OCI-LY7 (cell line): ENCODE data around the gene EYA2. TPM values are rescaled to one million over a fixed set of nuclear protein-coding genes. Genes with fewer than 3 reads are reported as not detected.

Source experiments
- BruUV-seq: library from RNA; stranded (reverse); fragments of 400-500 nt; replicated peaks from 2 replicates; lab custom pipeline; 2021; lab: Mats Ljungman, UMichigan
- CTCF ChIA-PET: fragments of 300-600 bp; sonication (Branson Sonifier 250); formaldehyde crosslinking; loops from one replicate; lab custom pipeline; 2022; ENCODE audit warnings: antibody characterized with exemption; ENCODE audit not compliant: unreplicated experiment; lab: Charles Lee
- POLR2A ChIA-PET: fragments of 300-600 bp; sonication (Branson Sonifier 250); formaldehyde crosslinking; loops from one replicate; lab custom pipeline; 2022; ENCODE audit warnings: antibody characterized with exemption; lab: Charles Lee
- DNase-seq: peaks from one replicate; pipeline ENCODE4 v3.0.0-alpha.2; 2015; ENCODE audit warnings: low spot score
- H2AFZ ChIP-seq: fragments of 200-600 bp; sonication (generic), shearing (Covaris generic); 2 replicates; pipeline ENCODE4 v1.6.1; 2014; ENCODE audit warnings: mild to moderate bottlenecking, antibody characterized with exemption, low read length, moderate library complexity
- H3K27ac ChIP-seq: fragments of 200-600 bp; sonication (generic); 2 replicates; pipeline ENCODE4 v1.5.1; 2014; ENCODE audit warnings: mixed run types, low read depth, mild to moderate bottlenecking, moderate library complexity, low read length, inconsistent platforms; ENCODE audit not compliant: poor library complexity, severe bottlenecking
- H3K36me3 ChIP-seq: fragments of 200-600 bp; sonication (generic); 2 replicates; pipeline ENCODE4 v1.6.1; 2014; ENCODE audit warnings: mild to moderate bottlenecking, antibody characterized with exemption, low read length, moderate library complexity, mixed read lengths; ENCODE audit not compliant: insufficient read depth
- H3K4me1 ChIP-seq: fragments of 200-600 bp; sonication (generic); 2 replicates; pipeline ENCODE4 v1.5.1; 2014; ENCODE audit warnings: mild to moderate bottlenecking, low read length; ENCODE audit not compliant: insufficient read depth, poor library complexity, severe bottlenecking
- H3K4me2 ChIP-seq: fragments of 200-600 bp; sonication (generic); 2 replicates; pipeline ENCODE4 v1.6.1; 2014; ENCODE audit warnings: mild to moderate bottlenecking, low read length
- H3K4me3 ChIP-seq: fragments of 200-600 bp; sonication (generic); 2 replicates; pipeline ENCODE4 v1.5.1; 2014; ENCODE audit warnings: mild to moderate bottlenecking, low read depth, low read length; ENCODE audit not compliant: poor library complexity, severe bottlenecking
- H3K79me2 ChIP-seq: fragments of 200-600 bp; sonication (generic); 2 replicates; pipeline ENCODE4 v1.6.1; 2016; ENCODE audit warnings: low read depth, mild to moderate bottlenecking, low read length, moderate library complexity, mixed read lengths; ENCODE audit not compliant: insufficient read depth
- H3K9me2 ChIP-seq: fragments of 200-600 bp; sonication (generic); 2 replicates; pipeline ENCODE4 v1.6.1; 2016; ENCODE audit warnings: mild to moderate bottlenecking, low read length, mixed read lengths; ENCODE audit not compliant: insufficient read depth
- H3K9me3 ChIP-seq: fragments of 200-600 bp; sonication (generic); 2 replicates; pipeline ENCODE4 v1.6.1; 2014; ENCODE audit warnings: mild to moderate bottlenecking, mixed run types, low read length, mixed read lengths
- H4K20me1 ChIP-seq: fragments of 200-600 bp; sonication (generic); 2 replicates; pipeline ENCODE4 v1.6.1; 2014; ENCODE audit warnings: mild to moderate bottlenecking, antibody characterized with exemption, low read length, moderate library complexity, mixed read lengths; ENCODE audit not compliant: insufficient read depth
- CTCF ChIP-seq: fragments of 200-600 bp; sonication (generic); conservative IDR thresholded peaks from 2 replicates; pipeline ENCODE4 v1.5.1; 2014; ENCODE audit warnings: mild to moderate bottlenecking, antibody characterized with exemption, low read length, moderate library complexity, mixed read lengths
- EZH2phosphoT487 ChIP-seq: fragments of 200-600 bp; sonication (generic); IDR thresholded peaks from 2 replicates; pipeline ENCODE4 v1.6.1; 2018; ENCODE audit warnings: low read depth, borderline replicate concordance, mild to moderate bottlenecking, mixed run types, antibody characterized with exemption, low read length, moderate library complexity, mixed read lengths
- intact Hi-C: fragments of 100-400 bp; cut with micrococcal nuclease; formaldehyde crosslinking; loops from one replicate; pipeline ENCODE4 v1.10.0; 2022; ENCODE audit not compliant: unreplicated experiment
- total RNA-seq, 2 experiments: library from RNA; depleted of rRNA in 1 of 2; stranded (reverse); fragments of >200 nt in 1 of 2; shearing (Covaris generic) in 1 of 2; gene quantifications; 2 replicates each; pipeline ENCODE4 v1.2.3, GENCODE V29; 2014 to 2022

The EYA2 gene
- total RNA-seq, 2 experiments from 2014 or later: not detected

DNA sequence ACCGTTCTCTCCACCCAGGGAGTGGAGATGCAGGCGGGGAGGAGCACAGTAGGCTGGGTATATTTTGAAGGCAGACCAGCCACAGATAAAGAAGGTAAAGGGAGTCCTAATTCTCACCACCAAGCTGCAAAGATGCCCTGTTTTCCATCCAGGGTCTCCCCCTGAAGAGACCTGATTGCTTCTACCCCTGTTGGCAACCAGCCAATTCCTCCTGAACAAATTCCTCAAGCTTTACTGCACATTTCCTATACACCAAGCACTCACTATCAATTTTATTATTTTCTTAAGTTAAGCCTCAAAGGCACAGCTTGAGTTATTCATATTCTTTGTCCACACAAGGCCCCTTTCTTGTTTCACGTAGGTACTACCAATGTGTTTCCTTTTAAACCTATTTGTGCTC lies 214.4 kb downstream of the EYA2 start:
- TF ChIP-seq EZH2phosphoT487: no peak
- no peak for TF ChIP-seq CTCF
- H3K79me2 ChIP-seq: no peaks in the 10 kb centered on the region
- DNase-seq: no peak
- H3K4me3 ChIP-seq: no peak overlapping the region
- intact Hi-C loops: no loop called here
- no TSS peak for BruUV-seq
- H3K4me1 ChIP-seq: no peaks in the 10 kb centered on the region
- ChIA-PET POLR2A (no interaction called here), CTCF (no interaction called here)
- no peak overlapping the region for H2AFZ ChIP-seq
- H3K9me3 ChIP-seq: 0 out of 2 replicates have a peak, but pooled peaks cover 8% of the 10 kb centered on the region
- no peaks in the 10 kb centered on the region for H4K20me1 ChIP-seq
- H3K27ac ChIP-seq: no peak overlapping the region
- H3K36me3 ChIP-seq: no peaks in the 10 kb centered on the region
- H3K9me2 ChIP-seq: no peaks in the 10 kb centered on the region
- no peak overlapping the region for H3K4me2 ChIP-seq

DNA sequence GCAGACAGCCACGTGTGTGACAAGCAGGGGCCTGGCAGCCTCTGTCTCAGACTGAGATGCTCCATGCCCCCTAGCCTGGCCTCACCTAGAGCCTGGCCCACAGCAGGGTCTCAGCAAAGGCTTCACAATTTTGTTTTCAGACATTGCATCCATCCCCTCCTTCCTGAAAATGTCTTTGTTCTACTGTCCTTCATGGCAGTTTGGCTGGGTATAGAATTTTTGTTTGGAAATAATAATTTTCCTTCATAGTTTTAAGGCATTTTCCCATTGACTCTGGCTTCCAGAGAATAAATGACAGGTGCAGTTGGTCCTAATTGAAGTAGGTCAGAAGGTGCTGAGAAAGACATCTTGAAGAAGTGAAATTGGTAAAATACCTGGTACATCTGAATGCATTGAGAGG lies 216.2 kb downstream of the EYA2 start:
- TF ChIP-seq CTCF (no peak), EZH2phosphoT487 (no peak)
- Histone ChIP-seq H3K4me3 (no peak overlapping the region), H3K9me2 (no peaks in the 10 kb centered on the region), H3K4me1 (no peaks in the 10 kb centered on the region), H3K79me2 (no peaks in the 10 kb centered on the region), H2AFZ (no peak overlapping the region), H3K9me3 (0 out of 2 replicates have a peak, but pooled peaks cover 8% of the 10 kb centered on the region), H4K20me1 (no peaks in the 10 kb centered on the region), H3K36me3 (no peaks in the 10 kb centered on the region), H3K27ac (no peak overlapping the region), H3K4me2 (no peak overlapping the region)
- POLR2A ChIA-PET: interaction anchor here (0.6 kb wide), 1 partner anchor 53 kb away, joined by 9 read pairs; no protein-coding TSS in a partner anchor
- intact Hi-C loops: no loop called here
- BruUV-seq: no TSS peak
- CTCF ChIA-PET: no interaction called here
- no peak for DNase-seq

- intact Hi-C loops: no loop called here
Observed at GRCh38 chr20:47111576-47111975, 216.9 kb downstream of the EYA2 start.

More at GRCh38 chr20:47111576-47111975, 216.9 kb downstream of the EYA2 start:
- H3K9me3 ChIP-seq: 0 out of 2 replicates have a peak, but pooled peaks cover 8% of the 10 kb centered on the region
- no peaks in the 10 kb centered on the region for H3K36me3 ChIP-seq
- BruUV-seq: no TSS peak
- H3K4me3 ChIP-seq: no peak overlapping the region
- H3K9me2 ChIP-seq: no peaks in the 10 kb centered on the region
- no peak for DNase-seq
- H3K4me2 ChIP-seq: no peak overlapping the region
- no peaks in the 10 kb centered on the region for H3K79me2 ChIP-seq
- ChIA-PET POLR2A (no interaction called here), CTCF (no interaction called here)
- no peak overlapping the region for H3K27ac ChIP-seq
- TF ChIP-seq CTCF (no peak), EZH2phosphoT487 (no peak)
- H3K4me1 ChIP-seq: no peaks in the 10 kb centered on the region
- no peaks in the 10 kb centered on the region for H4K20me1 ChIP-seq
- H2AFZ ChIP-seq: no peak overlapping the region
